GM23338 (cell line): ENCODE data around the gene GTSE1. TPM values are rescaled to one million over a fixed set of nuclear protein-coding genes. Genes with fewer than 3 reads are reported as not detected.

Experiments used
- ATAC-seq: fragments of 200-7000 bp; cut with Tn5 transposase; 3 replicates; pipeline ENCODE4 v1.9.1; 2020
- DNase-seq: peaks from one replicate; pipeline ENCODE4 v3.0.0-alpha.2; 2015; ENCODE audit warnings: low spot score
- H2AFZ ChIP-seq: fragments of 200-600 bp; sonication (generic); 2 replicates; pipeline ENCODE4 v1.8.0; 2016; ENCODE audit warnings: antibody characterized with exemption, mild to moderate bottlenecking, moderate library complexity
- H3F3A ChIP-seq: fragments of 200-600 bp; sonication (generic); replicated peaks from 2 replicates; pipeline ENCODE4 v1.8.0; 2017; ENCODE audit warnings: antibody characterized with exemption, mixed run types, low read depth
- H3K27ac ChIP-seq: fragments of 200-600 bp; sonication (generic); 2 replicates; pipeline ENCODE4 v1.6.1; 2016; ENCODE audit warnings: low read depth
- H3K27me3 ChIP-seq: fragments of 200-600 bp; sonication (generic); 2 replicates; pipeline ENCODE4 v1.8.0; 2016; ENCODE audit warnings: mild to moderate bottlenecking, mixed run types, moderate library complexity; ENCODE audit not compliant: insufficient read depth
- H3K36me3 ChIP-seq: fragments of 200-600 bp; sonication (generic); 2 replicates; pipeline ENCODE4 v1.8.0; 2016; ENCODE audit warnings: mild to moderate bottlenecking; ENCODE audit not compliant: insufficient read depth
- H3K4me1 ChIP-seq: fragments of 200-600 bp; sonication (generic); 2 replicates; pipeline ENCODE4 v1.8.0; 2016; ENCODE audit warnings: mild to moderate bottlenecking, moderate library complexity; ENCODE audit not compliant: insufficient read depth
- H3K4me2 ChIP-seq: fragments of 200-600 bp; sonication (generic); 2 replicates; pipeline ENCODE4 v1.7.1; 2017; ENCODE audit warnings: mixed run types
- H3K4me3 ChIP-seq: fragments of 200-600 bp; sonication (generic); 2 replicates; pipeline ENCODE4 v1.6.1; 2016; ENCODE audit warnings: mixed run types
- H3K79me2 ChIP-seq: fragments of 200-600 bp; sonication (generic); replicated peaks from 2 replicates; pipeline ENCODE4 v1.8.0; 2017; ENCODE audit warnings: mild to moderate bottlenecking; ENCODE audit not compliant: insufficient read depth
- H3K9me2 ChIP-seq: fragments of 200-600 bp; sonication (generic); 2 replicates; pipeline ENCODE4 v1.8.0; 2017; ENCODE audit not compliant: insufficient read depth
- H4K20me1 ChIP-seq: fragments of 200-600 bp; sonication (generic); replicated peaks from 2 replicates; pipeline ENCODE4 v1.8.0; 2017; ENCODE audit warnings: mild to moderate bottlenecking; ENCODE audit not compliant: insufficient read depth
- H3K27ac Mint-ChIP-seq: 2 replicates; pipeline ENCODE4 v1.8.0; 2020; ENCODE audit warnings: inconsistent platforms, mild to moderate bottlenecking, moderate library complexity, mixed read lengths
- H3K27me3 Mint-ChIP-seq: 3 replicates; pipeline ENCODE4 v1.8.0; 2022; ENCODE audit warnings: low read depth, mild to moderate bottlenecking, moderate library complexity, mixed read lengths, inconsistent platforms; ENCODE audit not compliant: insufficient read depth, poor library complexity
- H3K36me3 Mint-ChIP-seq: 3 replicates; pipeline ENCODE4 v1.8.0; 2021; ENCODE audit warnings: low read depth, mild to moderate bottlenecking, inconsistent platforms, moderate library complexity, mixed read lengths
- H3K4me1 Mint-ChIP-seq: 3 replicates; pipeline ENCODE4 v1.8.0; 2020; ENCODE audit warnings: mild to moderate bottlenecking, inconsistent platforms, mixed read lengths
- H3K4me3 Mint-ChIP-seq: 3 replicates; pipeline ENCODE4 v1.8.0; 2021; ENCODE audit warnings: moderate library complexity, mild to moderate bottlenecking, inconsistent platforms, mixed read lengths
- H3K9me3 Mint-ChIP-seq: 3 replicates; pipeline ENCODE4 v1.8.0; 2020; ENCODE audit warnings: moderate library complexity, mild to moderate bottlenecking, inconsistent platforms, mixed read lengths
- CREB1 ChIP-seq: fragments of 250-450 bp; sonication (Bioruptor Pico); IDR thresholded peaks from 2 replicates; pipeline ENCODE4 v1.5.0; 2020; ENCODE audit warnings: low read depth, mild to moderate bottlenecking, moderate library complexity
- CTCF ChIP-seq, 2 experiments: fragments of 200-600 bp in 1 of 2; sonication (generic) in 1 of 2; conservative IDR thresholded peaks; 2 replicates each; pipeline versions ENCODE4 v1.5.1 to v1.6.1; 2016 to 2017; ENCODE audit warnings: antibody characterized with exemption in 2 of 2, low read depth in 2 of 2, mild to moderate bottlenecking in 2 of 2, moderate library complexity in 1 of 2
- ETS1 ChIP-seq: IDR thresholded peaks from 2 replicates; pipeline ENCODE4 v1.6.1; 2016; ENCODE audit warnings: antibody characterized with exemption
- EZH2 ChIP-seq: fragments of 200-600 bp; sonication (generic); IDR thresholded peaks from one replicate; pipeline ENCODE4 v1.8.0; 2017; ENCODE audit warnings: antibody characterized with exemption, mild to moderate bottlenecking, low read depth; ENCODE audit not compliant: unreplicated experiment
- EZH2phosphoT487 ChIP-seq: fragments of 200-600 bp; sonication (generic); IDR thresholded peaks from one replicate; pipeline ENCODE4 v1.8.1; 2018; ENCODE audit warnings: antibody characterized with exemption; ENCODE audit not compliant: unreplicated experiment
- JUNB ChIP-seq: IDR thresholded peaks from one replicate; pipeline ENCODE4 v1.6.1; 2016; ENCODE audit warnings: antibody characterized with exemption; ENCODE audit not compliant: unreplicated experiment
- NANOG ChIP-seq: IDR thresholded peaks from 2 replicates; pipeline ENCODE4 v1.6.1; 2016; ENCODE audit warnings: antibody characterized with exemption, borderline replicate concordance
- POLR2AphosphoS5 ChIP-seq: IDR thresholded peaks from 2 replicates; pipeline ENCODE4 v1.6.1; 2016; ENCODE audit warnings: antibody characterized with exemption, low read depth
- REST ChIP-seq: IDR thresholded peaks from one replicate; pipeline ENCODE4 v1.6.1; 2018; ENCODE audit warnings: antibody characterized with exemption; ENCODE audit not compliant: unreplicated experiment
- STAT1 ChIP-seq: IDR thresholded peaks from one replicate; pipeline ENCODE4 v1.6.1; 2016; ENCODE audit warnings: antibody characterized with exemption; ENCODE audit not compliant: unreplicated experiment
- ZNF114 ChIP-seq: fragments of 250-450 bp; sonication (Bioruptor Pico); IDR thresholded peaks from 2 replicates; pipeline ENCODE4 v1.5.0; 2020; ENCODE audit warnings: mild to moderate bottlenecking, moderate library complexity
- ZNF331 ChIP-seq: fragments of 250-450 bp; sonication (Bioruptor Pico); IDR thresholded peaks from 2 replicates; pipeline ENCODE4 v1.5.0; 2020; ENCODE audit warnings: low read depth, mild to moderate bottlenecking, moderate library complexity
- ZNF462 ChIP-seq: fragments of 250-450 bp; sonication (Bioruptor Pico); IDR thresholded peaks from 2 replicates; pipeline ENCODE4 v1.5.0; 2020; ENCODE audit warnings: mild to moderate bottlenecking, moderate library complexity
- polyA plus RNA-seq: library from polyadenylated mRNA; unstranded; fragments of >200 nt; fragmentation: Nextera tagmentation; extraction: Ambion mirVana; gene quantifications from 2 replicates; pipeline ENCODE4 v1.2.1, GENCODE V29; 2016
- total RNA-seq: library from RNA; depleted of rRNA; stranded (reverse); fragments of >200 nt; shearing (Covaris generic); gene quantifications from 2 replicates; pipeline ENCODE4 v1.2.3, GENCODE V29; 2014

The GTSE1 gene
- total and polyA plus RNA-seq, 2 experiments from 2014 or later, result 26.3 to 28.6 TPM

GRCh38 chr22:46331496-46331895, 34.8 kb downstream of the GTSE1 start:
- TF ChIP-seq NANOG (no peak), EZH2phosphoT487 (no peak), STAT1 (no peak), ZNF462 (CRISPR knock-in tag) (no peak), ZNF331 (CRISPR knock-in tag) (no peak), CREB1 (no peak), EZH2 (no peak), ETS1 (no peak), REST (no peak), JUNB (no peak), ZNF114 (CRISPR knock-in tag) (no peak), CTCF (conservative IDR thresholded peaks at IDR 0.05; ENCODE audit: low read depth in 2 of 2) (no peak), POLR2AphosphoS5 (no peak)
- no peaks in the 10 kb centered on the region for H3K9me2 ChIP-seq
- no peaks in the 10 kb centered on the region for H3K27me3 ChIP-seq

More at GRCh38 chr22:46331496-46331895, 34.8 kb downstream of the GTSE1 start:
- Histone ChIP-seq H3K4me2 (no peak overlapping the region), H3F3A (no peaks in the 10 kb centered on the region), H3K4me1 (peaks cover 2% of the 10 kb centered on the region), H3K27ac (no peak overlapping the region), H3K4me3 (no peak overlapping the region), H3K79me2 (peaks cover 9% of the 10 kb centered on the region), H4K20me1 (no peaks in the 10 kb centered on the region; the same call in 1 of the 2 replicates), H3K36me3 (peaks cover 10% of the 10 kb centered on the region), H2AFZ (no peak overlapping the region)
- DNase-seq (no peak), ATAC-seq (no peak)
- Mint-ChIP-seq H3K4me1 (peaks cover 11% of the 10 kb centered on the region), H3K27me3 (peaks cover 12% of the 10 kb centered on the region), H3K4me3 (no peak overlapping the region), H3K36me3 (peaks cover 34% of the 10 kb centered on the region), H3K9me3 (no peaks in the 10 kb centered on the region), H3K27ac (no peak overlapping the region)
